Measurements from ENCODE around the gene INPP4B. TPM values are rescaled to one million over a fixed set of nuclear protein-coding genes. Genes with fewer than 3 reads are reported as not detected.

INPP4B gene
- total RNA-seq, 1 experiment from 2014 or later: 14.3 TPM

DNA sequence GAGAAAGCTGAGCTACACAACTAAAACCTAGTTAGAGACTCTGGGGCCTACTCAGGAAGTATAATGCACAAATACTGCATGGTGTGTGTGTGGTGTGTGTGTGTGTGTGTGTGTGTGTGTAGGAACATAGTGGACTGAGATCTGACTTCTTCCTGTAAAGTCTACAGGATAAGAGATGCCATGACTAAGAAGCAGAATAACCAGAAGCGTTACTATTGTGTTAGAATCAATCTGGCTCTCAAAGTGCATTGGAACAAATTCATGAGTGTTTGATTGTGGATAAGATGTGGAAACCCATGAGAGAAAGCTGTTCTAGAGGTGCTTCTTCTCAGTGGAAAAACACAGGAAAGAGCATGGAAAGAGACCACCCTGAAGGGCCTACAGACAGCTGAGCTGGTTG lies 302.1 kb downstream of the INPP4B start:
- Histone ChIP-seq H3K4me1 (ENCODE audit: control insufficient read depth in 1 of 2, insufficient read depth in 2 of 2, low read length in 2 of 2) (peaks cover 6 to 18% of the 10 kb centered on the region in 2 experiments), H3K9me2 (ENCODE audit: insufficient read depth) (peaks cover 3% of the 10 kb centered on the region; the same call in 1 of the 2 replicates), H3K27me3 (ENCODE audit: insufficient read depth, low read length) (no peaks in the 10 kb centered on the region), H3K9ac (ENCODE audit: low read length) (no peak overlapping the region), H3K4me3 (replicated peaks in 1 of 2; ENCODE audit: low read depth in 1 of 2, low read length in 2 of 2) (no peak overlapping the region), H3K27ac (ENCODE audit: low read depth, low read length) (no peak overlapping the region), H2AFZ (ENCODE audit: low read depth, low read length, poor library complexity, severe bottlenecking) (no peak overlapping the region), H3K36me3 (ENCODE audit: control insufficient read depth in 1 of 2, insufficient read depth in 2 of 2, low read length in 2 of 2) (no peaks in the 10 kb centered on the region), H3K4me2 (ENCODE audit: low read length) (no peak overlapping the region), H3K9me3 (ENCODE audit: control insufficient read depth in 1 of 2, insufficient read depth in 1 of 2, low read depth in 1 of 2, low read length in 2 of 2) (no peaks in the 10 kb centered on the region), H4K20me1 (ENCODE audit: insufficient read depth) (no peaks in the 10 kb centered on the region), H3K79me2 (ENCODE audit: insufficient read depth, low read length) (no peaks in the 10 kb centered on the region)
- ChIA-PET CTCF (no interaction called here), RAD21 (ENCODE audit: low non-redundant PET in 1 of 2, low total read pairs in 2 of 2, uncharacterized antibody in 2 of 2, unreplicated experiment in 2 of 2) (interaction anchor here in 1 of 2 experiments (0.6 kb wide), 1 partner anchor 1388 kb away, joined by 3 read pairs; no protein-coding TSS in a partner anchor), POLR2A (no interaction called here)
- ATAC-seq: no peak
- BruUV-seq (replicated peaks): no TSS peak
- TF ChIP-seq ZNF274 (IDR thresholded peaks at IDR 0.05; ENCODE audit: low read depth, low read length) (no peak), SIN3A (IDR thresholded peaks at IDR 0.05; ENCODE audit: low read depth) (no peak), ELF1 (IDR thresholded peaks at IDR 0.05; ENCODE audit: borderline replicate concordance, low read depth) (no peak), EZH2phosphoT487 (IDR thresholded peaks at IDR 0.05; ENCODE audit: borderline replicate concordance) (no peak), POLR2A (IDR thresholded peaks at IDR 0.05; ENCODE audit: borderline replicate concordance, extremely low read depth, insufficient read depth, insufficient read length) (no peak), FOSL1 (IDR thresholded peaks at IDR 0.05; ENCODE audit: low read depth) (no peak), JUND (IDR thresholded peaks at IDR 0.05) (no peak), RAD21 (IDR thresholded peaks at IDR 0.05; ENCODE audit: low read depth) (no peak), TCF7L2 (IDR thresholded peaks at IDR 0.05; ENCODE audit: borderline replicate concordance, extremely low read depth, insufficient read depth, insufficient read length) (no peak), SRF (IDR thresholded peaks at IDR 0.05; ENCODE audit: low read depth) (no peak), CBX3 (IDR thresholded peaks at IDR 0.05; ENCODE audit: low read depth) (no peak), YY1 (IDR thresholded peaks at IDR 0.05; ENCODE audit: extremely low read depth, insufficient replicate concordance, low read depth, low read length) (no peak), POLR2AphosphoS5 (IDR thresholded peaks at IDR 0.05; ENCODE audit: low read depth, low read length) (no peak)
- no peak for DNase-seq (ENCODE audit: low read depth, low spot score)
- intact Hi-C loops (cut with micrococcal nuclease): no loop called here

DNA sequence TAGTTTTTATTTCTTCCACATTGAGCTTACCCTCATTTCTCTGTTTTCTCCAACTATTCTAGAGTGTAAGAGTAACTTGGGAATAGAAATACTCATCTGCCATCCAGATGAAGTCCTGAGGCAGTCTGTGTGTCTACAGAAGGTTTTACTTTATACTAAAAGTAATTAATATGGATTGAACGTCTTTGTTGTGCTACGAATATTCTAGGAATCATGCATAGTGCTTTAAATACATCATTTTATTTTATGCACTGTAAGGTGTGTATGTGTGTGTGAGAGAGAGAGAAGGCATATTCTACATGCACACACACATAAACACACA lies 305.7 kb downstream of the INPP4B start:
- H2AFZ ChIP-seq (ENCODE audit: low read depth, low read length, poor library complexity, severe bottlenecking): no peak overlapping the region
- H3K4me1 ChIP-seq (ENCODE audit: control insufficient read depth in 1 of 2, insufficient read depth in 2 of 2, low read length in 2 of 2): no peaks in the 10 kb centered on the region
- no peaks in the 10 kb centered on the region for H4K20me1 ChIP-seq (ENCODE audit: insufficient read depth)
- no TSS peak for BruUV-seq (replicated peaks)
- ATAC-seq: no peak
- H3K27me3 ChIP-seq (ENCODE audit: insufficient read depth, low read length): no peaks in the 10 kb centered on the region
- ChIA-PET RAD21 (ENCODE audit: low non-redundant PET in 1 of 2, low total read pairs in 2 of 2, uncharacterized antibody in 2 of 2, unreplicated experiment in 2 of 2) (no interaction called here), POLR2A (interaction anchor here (1.4 kb wide), 1 partner anchor 9 kb away, joined by 5 read pairs; no protein-coding TSS in a partner anchor), CTCF (no interaction called here)
- no peak overlapping the region for H3K4me2 ChIP-seq (ENCODE audit: low read length)
- H3K9me2 ChIP-seq (ENCODE audit: insufficient read depth): peaks cover 3% of the 10 kb centered on the region; the same call in 1 of the 2 replicates
- H3K9me3 ChIP-seq (ENCODE audit: control insufficient read depth in 1 of 2, insufficient read depth in 1 of 2, low read depth in 1 of 2, low read length in 2 of 2): no peaks in the 10 kb centered on the region
- no peak for DNase-seq (ENCODE audit: low read depth, low spot score)
- no peaks in the 10 kb centered on the region for H3K36me3 ChIP-seq (ENCODE audit: control insufficient read depth in 1 of 2, insufficient read depth in 2 of 2, low read length in 2 of 2)
- H3K4me3 ChIP-seq (replicated peaks in 1 of 2; ENCODE audit: low read depth in 1 of 2, low read length in 2 of 2): no peak overlapping the region
- no peaks in the 10 kb centered on the region for H3K79me2 ChIP-seq (ENCODE audit: insufficient read depth, low read length)
- H3K27ac ChIP-seq (ENCODE audit: low read depth, low read length): no peak overlapping the region
- intact Hi-C loops (cut with micrococcal nuclease): no loop called here
- H3K9ac ChIP-seq (ENCODE audit: low read length): no peak overlapping the region
- TF ChIP-seq EGR1 (IDR thresholded peaks at IDR 0.05; ENCODE audit: low read depth): no peak
- no peak for TF ChIP-seq ELF1 (IDR thresholded peaks at IDR 0.05; ENCODE audit: borderline replicate concordance, low read depth)
- TF ChIP-seq, protein P1, sequence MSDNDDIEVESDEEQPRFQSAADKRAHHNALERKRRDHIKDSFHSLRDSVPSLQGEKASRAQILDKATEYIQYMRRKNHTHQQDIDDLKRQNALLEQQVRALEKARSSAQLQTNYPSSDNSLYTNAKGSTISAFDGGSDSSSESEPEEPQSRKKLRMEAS (IDR thresholded peaks at IDR 0.05): no peak
- TF ChIP-seq, protein P2, sequence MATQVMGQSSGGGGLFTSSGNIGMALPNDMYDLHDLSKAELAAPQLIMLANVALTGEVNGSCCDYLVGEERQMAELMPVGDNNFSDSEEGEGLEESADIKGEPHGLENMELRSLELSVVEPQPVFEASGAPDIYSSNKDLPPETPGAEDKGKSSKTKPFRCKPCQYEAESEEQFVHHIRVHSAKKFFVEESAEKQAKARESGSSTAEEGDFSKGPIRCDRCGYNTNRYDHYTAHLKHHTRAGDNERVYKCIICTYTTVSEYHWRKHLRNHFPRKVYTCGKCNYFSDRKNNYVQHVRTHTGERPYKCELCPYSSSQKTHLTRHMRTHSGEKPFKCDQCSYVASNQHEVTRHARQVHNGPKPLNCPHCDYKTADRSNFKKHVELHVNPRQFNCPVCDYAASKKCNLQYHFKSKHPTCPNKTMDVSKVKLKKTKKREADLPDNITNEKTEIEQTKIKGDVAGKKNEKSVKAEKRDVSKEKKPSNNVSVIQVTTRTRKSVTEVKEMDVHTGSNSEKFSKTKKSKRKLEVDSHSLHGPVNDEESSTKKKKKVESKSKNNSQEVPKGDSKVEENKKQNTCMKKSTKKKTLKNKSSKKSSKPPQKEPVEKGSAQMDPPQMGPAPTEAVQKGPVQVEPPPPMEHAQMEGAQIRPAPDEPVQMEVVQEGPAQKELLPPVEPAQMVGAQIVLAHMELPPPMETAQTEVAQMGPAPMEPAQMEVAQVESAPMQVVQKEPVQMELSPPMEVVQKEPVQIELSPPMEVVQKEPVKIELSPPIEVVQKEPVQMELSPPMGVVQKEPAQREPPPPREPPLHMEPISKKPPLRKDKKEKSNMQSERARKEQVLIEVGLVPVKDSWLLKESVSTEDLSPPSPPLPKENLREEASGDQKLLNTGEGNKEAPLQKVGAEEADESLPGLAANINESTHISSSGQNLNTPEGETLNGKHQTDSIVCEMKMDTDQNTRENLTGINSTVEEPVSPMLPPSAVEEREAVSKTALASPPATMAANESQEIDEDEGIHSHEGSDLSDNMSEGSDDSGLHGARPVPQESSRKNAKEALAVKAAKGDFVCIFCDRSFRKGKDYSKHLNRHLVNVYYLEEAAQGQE (IDR thresholded peaks at IDR 0.05; ENCODE audit: low read depth): no peak
- no peak for TF ChIP-seq ZFX (IDR thresholded peaks at IDR 0.05)
- TF ChIP-seq JUND (IDR thresholded peaks at IDR 0.05): no peak
- TF ChIP-seq, protein P3, sequence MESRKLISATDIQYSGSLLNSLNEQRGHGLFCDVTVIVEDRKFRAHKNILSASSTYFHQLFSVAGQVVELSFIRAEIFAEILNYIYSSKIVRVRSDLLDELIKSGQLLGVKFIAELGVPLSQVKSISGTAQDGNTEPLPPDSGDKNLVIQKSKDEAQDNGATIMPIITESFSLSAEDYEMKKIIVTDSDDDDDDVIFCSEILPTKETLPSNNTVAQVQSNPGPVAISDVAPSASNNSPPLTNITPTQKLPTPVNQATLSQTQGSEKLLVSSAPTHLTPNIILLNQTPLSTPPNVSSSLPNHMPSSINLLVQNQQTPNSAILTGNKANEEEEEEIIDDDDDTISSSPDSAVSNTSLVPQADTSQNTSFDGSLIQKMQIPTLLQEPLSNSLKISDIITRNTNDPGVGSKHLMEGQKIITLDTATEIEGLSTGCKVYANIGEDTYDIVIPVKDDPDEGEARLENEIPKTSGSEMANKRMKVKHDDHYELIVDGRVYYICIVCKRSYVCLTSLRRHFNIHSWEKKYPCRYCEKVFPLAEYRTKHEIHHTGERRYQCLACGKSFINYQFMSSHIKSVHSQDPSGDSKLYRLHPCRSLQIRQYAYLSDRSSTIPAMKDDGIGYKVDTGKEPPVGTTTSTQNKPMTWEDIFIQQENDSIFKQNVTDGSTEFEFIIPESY (IDR thresholded peaks at IDR 0.05; ENCODE audit: extremely low read depth, insufficient replicate concordance, low read length): no peak
